Mucosa of stomach (tissue), 1 donor: Measurements from ENCODE around the gene LTBP1.

ENCODE experiments used
- H3K27me3 ChIP-seq: one replicate; pipeline ENCODE4 v1.7.0; 2013; ENCODE audit warnings: mild to moderate bottlenecking, low read length; ENCODE audit not compliant: control insufficient read depth, insufficient read depth
- H3K36me3 ChIP-seq: one replicate; pipeline ENCODE4 v1.7.0; 2013; ENCODE audit warnings: low read length; ENCODE audit not compliant: control insufficient read depth, insufficient read depth
- H3K4me1 ChIP-seq: one replicate; pipeline ENCODE4 v1.7.0; 2013; ENCODE audit warnings: mild to moderate bottlenecking, low read length; ENCODE audit not compliant: control insufficient read depth, insufficient read depth
- H3K4me3 ChIP-seq: one replicate; pipeline ENCODE4 v1.7.0; 2013; ENCODE audit warnings: low read length
- H3K9ac ChIP-seq: one replicate; pipeline ENCODE4 v1.7.0; 2013; ENCODE audit warnings: mild to moderate bottlenecking, low read length, moderate library complexity
- H3K9me3 ChIP-seq: one replicate; pipeline ENCODE4 v1.7.0; 2013; ENCODE audit warnings: mild to moderate bottlenecking, low read length, moderate library complexity; ENCODE audit not compliant: control insufficient read depth
- donor health status: Pancreatic carcinoma.

LTBP1 gene

DNA sequence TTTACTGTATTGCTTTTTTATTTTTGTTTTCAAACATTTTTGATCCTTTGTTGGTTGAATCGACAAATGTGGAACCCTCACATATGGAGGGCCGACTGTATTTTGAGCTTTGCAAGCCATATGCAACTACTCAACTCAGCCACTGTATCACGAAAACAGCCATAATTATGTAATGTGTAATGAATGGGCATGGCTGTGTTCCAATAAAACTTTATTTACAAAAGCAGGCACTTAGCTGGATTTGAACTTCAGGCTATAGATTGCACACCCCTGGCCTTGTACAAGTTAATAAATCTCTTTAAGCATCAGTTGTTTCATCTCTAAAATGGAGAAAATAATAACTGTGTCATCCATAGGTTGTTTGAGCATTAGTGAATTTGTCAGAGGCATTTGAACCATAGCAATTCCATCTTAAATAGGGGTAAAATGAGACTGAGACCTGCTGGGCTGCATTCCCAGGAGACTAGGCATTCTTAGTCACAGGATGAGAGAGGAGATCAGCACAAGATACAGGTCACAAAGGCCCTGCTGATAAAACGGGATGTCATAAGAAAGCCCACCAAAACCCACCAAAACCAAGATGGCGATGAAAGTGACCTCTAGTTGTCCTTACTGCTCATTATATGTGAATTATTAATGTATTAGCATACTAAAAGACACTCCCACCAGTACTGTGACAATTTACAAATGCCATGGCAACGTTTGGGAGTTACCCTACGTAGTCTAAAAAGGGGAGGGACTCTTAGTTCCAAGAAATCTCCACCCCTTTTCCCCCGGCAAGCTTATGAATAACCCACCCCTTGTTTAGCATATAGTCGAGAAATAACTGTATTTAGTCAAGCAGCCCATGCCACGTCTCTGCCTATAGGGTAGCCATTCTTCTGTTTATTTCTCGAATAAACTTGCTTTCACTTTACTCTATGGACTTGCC is 13.7 kb upstream of the LTBP1 start:
- no peaks in the 10 kb centered on the region for H3K9me3 ChIP-seq
- no peaks in the 10 kb centered on the region for H3K36me3 ChIP-seq
- no peaks in the 10 kb centered on the region for H3K4me1 ChIP-seq
- no peak overlapping the region for H3K9ac ChIP-seq
- H3K27me3 ChIP-seq: peaks cover 5% of the 10 kb centered on the region
- no peak overlapping the region for H3K4me3 ChIP-seq

DNA sequence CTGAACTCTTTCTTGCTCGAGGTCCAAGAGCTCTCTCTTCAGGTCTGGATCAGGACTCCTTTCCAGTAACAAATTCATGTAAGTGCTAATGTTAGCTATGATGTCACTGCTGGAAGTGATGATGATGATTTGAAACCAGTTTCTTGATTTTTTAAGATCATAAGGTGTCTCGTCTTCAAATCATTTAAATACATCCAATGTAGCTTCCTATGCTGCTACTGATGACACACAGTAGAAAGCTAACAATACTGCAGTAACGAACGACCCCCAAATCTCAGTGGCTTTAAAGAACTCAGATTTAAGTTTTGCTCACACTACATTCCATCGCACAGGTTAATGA is 13.0 kb upstream of the LTBP1 start:
- H3K36me3 ChIP-seq: no peaks in the 10 kb centered on the region
- no peak overlapping the region for H3K9ac ChIP-seq
- no peaks in the 10 kb centered on the region for H3K4me1 ChIP-seq
- no peaks in the 10 kb centered on the region for H3K9me3 ChIP-seq
- peaks cover 6% of the 10 kb centered on the region for H3K27me3 ChIP-seq
- no peak overlapping the region for H3K4me3 ChIP-seq

DNA sequence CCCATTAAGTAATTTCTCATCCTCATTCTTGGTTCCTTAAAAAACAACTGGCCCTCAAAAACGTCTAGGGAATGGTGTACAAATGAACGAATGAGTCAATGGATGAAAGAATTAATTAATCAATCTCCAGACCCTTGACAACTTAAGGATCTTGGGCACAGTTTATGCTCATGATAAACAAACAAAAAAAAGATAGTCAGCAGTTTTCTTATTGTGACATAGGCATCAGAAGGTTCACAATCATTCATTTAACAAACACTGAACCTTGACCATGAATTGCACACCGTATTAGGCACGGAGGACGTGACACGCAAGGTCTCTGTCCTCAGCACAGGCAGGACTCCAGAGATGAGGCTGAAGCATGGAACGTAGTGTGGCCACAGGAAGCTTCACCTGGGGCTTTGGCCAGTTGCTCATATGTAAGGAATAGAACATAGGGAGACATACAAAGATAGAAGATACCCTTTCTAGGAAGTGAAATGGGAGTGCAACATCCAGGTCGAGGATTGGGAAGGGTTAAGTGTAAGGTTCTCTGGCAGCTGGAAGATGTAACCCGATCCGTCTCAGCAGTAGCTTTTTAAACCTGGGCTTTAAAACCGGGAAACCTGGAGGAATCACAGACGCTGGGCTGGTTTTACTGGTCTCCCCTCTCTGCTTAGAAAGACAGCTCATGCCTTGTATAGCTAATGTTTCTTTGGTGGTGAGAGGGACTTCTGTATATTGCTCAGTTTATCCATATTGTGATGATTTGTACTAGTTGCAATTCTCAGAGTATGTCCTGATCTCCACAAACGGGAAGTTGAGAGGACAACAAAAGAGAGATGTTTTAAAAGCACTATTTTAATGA is 8.9 kb upstream of the LTBP1 start:
- Histone ChIP-seq H3K9ac (no peak overlapping the region), H3K27me3 (peaks cover 6% of the 10 kb centered on the region), H3K4me1 (no peaks in the 10 kb centered on the region), H3K36me3 (no peaks in the 10 kb centered on the region), H3K4me3 (no peak overlapping the region), H3K9me3 (no peaks in the 10 kb centered on the region)

DNA sequence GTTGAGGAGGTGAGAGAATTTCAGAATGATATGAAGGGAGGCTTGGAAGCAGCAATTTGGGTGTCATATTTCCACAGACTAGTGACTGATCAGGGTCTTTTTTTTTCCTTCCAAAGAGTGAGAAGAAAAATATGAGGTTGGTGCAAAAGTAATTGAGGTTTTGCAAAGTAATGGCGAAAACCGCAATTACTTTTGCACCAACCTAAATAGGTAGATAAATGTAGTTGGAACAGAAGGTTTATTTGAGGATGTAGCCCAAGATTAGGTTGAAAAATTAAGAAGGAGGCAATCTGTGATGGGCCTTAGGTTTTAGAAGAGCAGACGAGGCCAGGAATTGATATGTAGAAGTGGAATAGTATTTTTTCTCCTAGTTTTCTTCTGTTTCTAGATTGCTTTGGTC is 7.8 kb upstream of the LTBP1 start:
- Histone ChIP-seq H3K36me3 (no peaks in the 10 kb centered on the region), H3K9ac (no peak overlapping the region), H3K27me3 (peaks cover 6% of the 10 kb centered on the region), H3K9me3 (no peaks in the 10 kb centered on the region), H3K4me1 (no peaks in the 10 kb centered on the region), H3K4me3 (no peak overlapping the region)

DNA sequence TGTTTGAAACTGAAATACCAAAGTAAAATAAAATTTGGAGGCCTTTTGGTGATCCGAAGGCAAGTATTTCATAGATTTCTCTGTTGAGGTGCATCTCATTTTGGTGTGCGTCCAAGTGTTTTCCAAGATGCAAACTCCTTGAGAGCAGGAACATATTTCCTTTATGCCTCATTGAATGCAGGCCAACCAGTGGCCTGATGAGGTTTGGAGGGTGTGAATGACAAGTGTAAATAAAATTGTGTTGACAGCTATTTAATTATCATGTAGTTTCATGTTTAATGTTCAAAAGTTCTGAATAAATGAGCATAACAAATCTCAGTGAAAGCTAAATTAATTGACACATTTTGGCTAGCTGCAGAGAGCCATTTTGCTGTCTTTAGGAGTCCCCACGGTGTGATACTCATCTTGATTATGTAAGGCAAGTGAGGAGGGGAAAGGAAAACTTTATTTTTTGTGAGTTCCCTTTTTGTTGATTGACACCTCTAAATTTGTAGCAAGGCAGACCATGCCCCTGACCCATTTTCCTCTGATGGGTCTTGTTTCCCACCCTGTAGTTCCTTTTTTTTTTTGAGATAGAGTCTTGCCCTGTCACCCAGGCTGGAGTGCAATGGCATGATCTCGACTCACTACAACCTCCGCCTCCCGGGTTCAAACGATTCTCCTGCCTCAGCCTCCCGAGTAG is 6.3 kb upstream of the LTBP1 start:
- Histone ChIP-seq H3K9me3 (no peaks in the 10 kb centered on the region), H3K27me3 (peaks cover 6% of the 10 kb centered on the region), H3K4me3 (no peak overlapping the region), H3K36me3 (no peaks in the 10 kb centered on the region), H3K4me1 (no peaks in the 10 kb centered on the region), H3K9ac (no peak overlapping the region)

DNA sequence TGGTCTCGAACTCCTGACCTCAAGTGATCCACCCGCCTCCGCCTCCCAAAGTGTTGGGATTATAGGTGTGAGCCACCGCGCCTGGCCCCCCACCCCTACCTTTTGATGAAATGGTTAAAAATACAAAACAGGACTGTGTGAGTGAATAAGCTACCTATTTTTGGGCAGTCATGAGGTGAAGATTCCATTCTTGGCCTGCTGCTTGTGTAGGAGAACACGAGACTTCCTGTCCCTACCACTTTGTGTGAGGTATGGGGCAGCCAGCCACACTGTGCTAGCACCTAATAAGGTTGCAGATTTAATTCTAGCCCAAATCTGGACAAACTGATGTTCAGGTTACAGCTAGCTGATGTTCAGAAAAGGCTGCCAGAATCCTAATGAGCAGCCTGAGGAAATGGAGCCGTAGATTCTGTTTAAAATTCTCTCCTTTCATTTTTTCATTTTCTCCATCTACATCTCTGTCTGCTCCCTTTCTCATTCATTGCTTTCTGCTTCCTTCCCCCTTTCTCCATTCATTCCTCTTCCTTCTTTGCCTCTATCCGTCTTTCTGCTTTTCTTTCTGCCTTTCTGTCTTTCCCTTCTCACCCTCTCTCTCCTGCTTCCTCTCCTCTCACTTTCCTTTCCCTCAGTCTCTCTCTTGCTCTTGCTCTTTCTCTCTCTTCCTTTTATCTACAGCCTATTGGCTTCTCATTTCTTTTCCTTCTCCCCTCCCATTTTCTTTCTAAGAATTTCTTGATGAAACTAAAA is 4.6 kb upstream of the LTBP1 start:
- no peaks in the 10 kb centered on the region for H3K4me1 ChIP-seq
- no peak overlapping the region for H3K4me3 ChIP-seq
- H3K9me3 ChIP-seq: no peaks in the 10 kb centered on the region
- H3K27me3 ChIP-seq: peaks cover 6% of the 10 kb centered on the region
- no peak overlapping the region for H3K9ac ChIP-seq
- no peaks in the 10 kb centered on the region for H3K36me3 ChIP-seq

DNA sequence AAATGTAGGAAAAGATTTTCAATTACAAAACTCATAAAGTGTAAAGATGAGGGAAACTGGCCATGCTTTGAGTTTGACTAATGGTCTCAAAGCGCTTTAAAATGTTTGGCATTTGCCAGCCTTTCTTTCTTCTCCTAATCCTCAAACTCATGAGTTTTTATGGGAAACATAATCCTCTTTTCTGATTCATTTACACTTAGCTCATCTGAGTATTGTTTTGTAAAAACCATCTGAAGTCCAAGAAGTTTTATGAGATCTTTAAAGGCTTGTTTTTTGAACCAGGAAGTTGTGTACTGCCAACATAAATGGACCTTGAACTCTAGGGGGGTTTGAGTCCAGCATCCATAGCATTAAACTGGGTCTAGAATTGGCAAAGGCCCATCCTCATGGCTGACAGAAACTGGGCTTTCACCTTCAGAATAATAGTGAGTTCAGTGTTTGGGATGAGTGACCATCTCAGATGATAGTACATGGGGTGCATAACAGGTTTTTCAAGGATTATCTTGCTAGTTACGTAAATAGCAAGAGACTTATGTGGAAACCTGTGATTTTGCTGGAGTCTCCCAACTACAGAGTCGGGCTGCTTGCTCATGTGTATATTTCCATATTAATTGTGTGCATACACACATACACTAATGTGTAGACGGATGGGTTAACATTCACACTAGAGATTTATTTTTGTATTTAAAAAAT is 3.8 kb upstream of the LTBP1 start:
- Histone ChIP-seq H3K27me3 (peaks cover 2% of the 10 kb centered on the region), H3K36me3 (no peaks in the 10 kb centered on the region), H3K9ac (no peak overlapping the region), H3K4me1 (peaks cover under 1% of the 10 kb centered on the region), H3K4me3 (no peak overlapping the region), H3K9me3 (no peaks in the 10 kb centered on the region)

DNA sequence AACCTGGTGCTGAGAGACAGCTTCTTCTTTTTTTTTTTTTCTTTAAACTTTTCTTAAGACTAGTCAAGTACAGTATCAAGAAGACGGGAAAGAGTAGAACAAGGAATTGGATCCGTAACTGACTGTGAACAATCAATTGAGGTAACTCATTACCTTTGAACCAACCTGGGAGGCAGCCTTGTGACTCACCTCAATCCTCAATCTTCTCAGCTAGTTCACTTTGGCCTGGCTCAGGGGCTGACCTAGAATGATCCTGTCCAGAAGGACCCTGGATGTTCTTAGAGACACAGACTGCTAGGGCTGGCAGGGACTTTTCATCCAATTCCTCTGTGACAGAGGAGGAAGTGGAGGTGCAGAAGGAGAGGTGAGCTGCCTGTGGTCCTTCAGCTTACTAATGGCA is 1.5 kb upstream of the LTBP1 start:
- Histone ChIP-seq H3K27me3 (no peaks in the 10 kb centered on the region), H3K4me1 (peaks cover 9% of the 10 kb centered on the region), H3K9ac (no peak overlapping the region), H3K9me3 (no peaks in the 10 kb centered on the region), H3K36me3 (no peaks in the 10 kb centered on the region), H3K4me3 (no peak overlapping the region)

DNA sequence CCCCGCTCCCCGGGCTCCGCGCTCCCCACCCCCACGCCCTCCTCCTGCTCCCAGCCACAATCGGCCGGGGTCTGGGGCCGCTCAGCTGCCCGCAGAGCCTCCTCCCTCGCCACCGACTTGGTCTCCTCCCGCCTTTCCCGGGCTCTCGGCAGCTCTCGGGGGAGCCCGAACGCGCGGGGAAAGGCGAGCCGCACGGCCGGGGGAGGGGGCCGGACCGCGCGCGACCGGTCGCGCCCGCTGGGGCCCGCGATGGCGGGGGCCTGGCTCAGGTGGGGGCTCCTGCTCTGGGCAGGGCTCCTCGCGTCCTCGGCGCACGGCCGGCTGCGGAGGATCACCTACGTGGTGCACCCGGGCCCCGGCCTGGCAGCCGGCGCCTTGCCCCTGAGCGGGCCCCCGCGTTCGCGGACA is 327 bp downstream of the LTBP1 start:
- H3K36me3 ChIP-seq: no peaks in the 10 kb centered on the region
- H3K4me3 ChIP-seq: peak overlapping the region; percentile 64
- H3K9ac ChIP-seq: peak overlapping the region; percentile 58
- H3K9me3 ChIP-seq: no peaks in the 10 kb centered on the region
- H3K4me1 ChIP-seq: peaks cover 9% of the 10 kb centered on the region
- no peaks in the 10 kb centered on the region for H3K27me3 ChIP-seq

DNA sequence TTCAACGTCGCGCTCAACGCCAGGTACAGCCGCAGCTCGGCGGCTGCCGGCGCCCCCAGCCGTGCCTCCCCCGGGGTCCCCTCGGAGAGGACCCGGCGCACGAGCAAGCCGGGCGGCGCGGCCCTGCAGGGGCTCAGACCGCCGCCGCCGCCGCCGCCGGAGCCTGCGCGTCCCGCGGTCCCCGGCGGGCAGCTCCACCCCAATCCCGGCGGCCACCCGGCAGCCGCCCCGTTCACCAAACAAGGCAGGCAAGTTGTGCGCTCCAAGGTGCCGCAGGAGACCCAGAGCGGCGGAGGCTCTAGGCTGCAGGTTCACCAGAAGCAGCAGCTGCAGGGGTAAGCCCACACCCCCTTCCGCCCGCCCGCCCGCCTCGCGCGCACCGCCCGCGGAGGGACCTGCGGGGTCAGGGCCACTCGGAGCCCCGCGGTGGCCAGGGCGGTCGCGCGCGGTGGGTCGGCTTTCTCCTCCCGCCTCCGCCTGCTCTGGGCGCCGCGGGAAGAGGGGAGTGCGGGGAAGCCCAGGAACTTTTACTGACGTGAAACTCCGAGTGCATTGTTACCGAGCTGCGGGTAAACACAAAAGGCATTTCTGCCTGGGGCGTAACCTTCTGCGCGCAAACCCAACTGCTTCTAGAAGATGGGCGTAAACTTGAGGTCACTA is 861 bp downstream of the LTBP1 start:
- Histone ChIP-seq H3K9ac (peak overlapping the region; percentile 58), H3K27me3 (no peaks in the 10 kb centered on the region), H3K9me3 (no peaks in the 10 kb centered on the region), H3K4me1 (peaks cover 9% of the 10 kb centered on the region), H3K4me3 (no peak overlapping the region), H3K36me3 (no peaks in the 10 kb centered on the region)

DNA sequence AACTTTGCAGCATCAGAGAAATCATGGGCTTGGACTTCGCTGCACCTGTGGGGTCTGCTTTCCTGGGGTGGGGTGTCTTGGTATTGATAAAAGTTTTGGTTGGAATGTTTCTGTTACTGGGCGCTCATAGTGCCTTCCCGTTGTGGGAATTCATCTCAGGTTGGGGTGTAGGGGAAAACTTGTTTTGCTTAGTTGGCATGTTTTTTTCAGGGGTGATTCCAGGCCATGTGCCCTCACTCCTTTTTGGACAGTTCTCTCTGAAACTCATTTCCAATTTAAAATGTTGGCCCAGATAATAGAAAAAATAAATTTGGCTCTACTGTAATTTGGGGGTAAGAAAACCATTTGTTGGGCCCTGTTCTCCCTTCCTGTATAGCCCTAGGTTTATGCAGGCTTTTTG is 1.5 kb downstream of the LTBP1 start:
- Histone ChIP-seq H3K36me3 (no peaks in the 10 kb centered on the region), H3K27me3 (no peaks in the 10 kb centered on the region), H3K9me3 (no peaks in the 10 kb centered on the region), H3K4me3 (no peak overlapping the region), H3K4me1 (peaks cover 9% of the 10 kb centered on the region), H3K9ac (no peak overlapping the region)
